ENCODE data around the gene RPIA.
A peak's percentile ranks its signal among the peaks of the same experiment; 100 is the strongest.
"Not testable (repeated sequence)": the region's sequence is repeated elsewhere in the genome, so short reads cannot be mapped to it uniquely, and the experiment has no call there.

The RPIA gene

GRCh38 chr2:88691339-88692183, at the start of gene RPIA:
Gene RPIA, plus strand, starts transcription at chr2:88691673. Its CDS starts 26 bp downstream, at chr2:88691699.
- peak; percentile 97 for DNase-seq (ENCODE audit: low read depth)

- no peak for DNase-seq (ENCODE audit: low read depth)
Measured at GRCh38 chr2:88642278-88642677, 49.2 kb upstream of the RPIA start.

DNA sequence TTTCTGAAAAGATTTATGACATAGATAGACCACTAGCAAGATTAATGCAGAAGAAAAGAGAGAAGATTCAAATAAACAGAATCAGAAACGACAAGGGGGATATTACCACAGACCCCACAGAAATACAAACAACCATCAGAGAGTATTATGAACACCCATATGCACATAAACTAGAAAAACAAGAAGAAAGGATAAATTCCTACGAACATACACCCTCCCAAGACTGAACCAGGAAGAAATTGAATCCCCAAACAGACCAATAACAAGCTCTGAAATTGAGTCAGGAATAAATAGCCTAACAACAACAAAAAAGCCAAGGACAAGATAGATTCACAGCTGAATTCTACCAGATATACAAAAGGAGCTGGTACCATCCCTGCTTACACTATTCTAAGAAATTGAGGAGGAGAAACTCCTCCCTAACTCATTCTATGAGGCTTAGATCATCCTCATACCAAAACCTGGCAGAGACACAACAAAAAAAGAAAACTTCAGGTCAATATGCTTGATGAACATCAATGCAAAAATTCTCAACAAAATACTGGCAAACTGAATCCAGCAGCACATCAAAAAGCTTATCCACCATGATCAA, 46.1 kb upstream of the RPIA start:
- not testable (repeated sequence) for DNase-seq (ENCODE audit: low read depth)

- no peak for DNase-seq (ENCODE audit: low read depth)
Measured at GRCh38 chr2:88651646-88652045, 39.8 kb upstream of the RPIA start.

DNA sequence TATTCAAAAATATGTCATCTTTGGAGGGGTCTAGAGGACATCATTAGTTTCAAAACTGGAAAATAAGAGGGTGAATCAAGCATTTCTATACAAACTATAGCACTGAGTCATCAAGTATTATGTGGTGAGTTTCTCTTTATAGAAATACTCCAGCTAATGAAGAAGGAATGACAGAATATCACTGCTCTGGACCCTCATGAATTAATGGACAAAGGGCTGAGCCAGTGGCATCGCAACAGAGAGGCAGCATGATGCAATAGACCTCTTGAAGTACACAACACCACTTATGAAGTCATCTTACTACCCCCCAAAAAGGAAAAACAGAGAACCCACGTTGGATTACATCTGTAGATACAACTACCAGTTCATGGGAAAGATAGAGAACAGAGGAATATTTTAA, 36.8 kb upstream of the RPIA start:
- DNase-seq (ENCODE audit: low read depth): no peak

GRCh38 chr2:88656690-88657089, 34.8 kb upstream of the RPIA start:
- peak; percentile 68 for DNase-seq (ENCODE audit: low read depth)

DNA sequence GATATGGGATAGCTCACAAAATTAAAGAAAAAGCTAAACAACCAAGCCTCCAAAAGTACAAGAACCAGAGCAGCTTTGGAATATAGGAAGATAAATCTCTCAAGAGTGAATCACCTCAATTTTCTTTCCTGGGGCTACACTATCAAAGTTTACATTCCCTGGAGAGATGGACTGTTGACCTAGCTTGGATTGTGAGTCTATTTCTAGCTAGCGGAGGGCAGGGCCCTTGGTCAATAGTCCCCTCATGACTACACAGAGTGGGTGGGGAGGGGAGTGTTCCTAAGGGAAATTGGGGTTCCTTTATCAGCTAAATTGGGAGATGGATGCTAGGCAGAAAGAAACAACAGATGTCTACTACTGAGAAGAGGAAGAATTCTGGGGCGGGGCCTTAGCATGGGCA, 34.3 kb upstream of the RPIA start:
- no peak for DNase-seq (ENCODE audit: low read depth)

DNA sequence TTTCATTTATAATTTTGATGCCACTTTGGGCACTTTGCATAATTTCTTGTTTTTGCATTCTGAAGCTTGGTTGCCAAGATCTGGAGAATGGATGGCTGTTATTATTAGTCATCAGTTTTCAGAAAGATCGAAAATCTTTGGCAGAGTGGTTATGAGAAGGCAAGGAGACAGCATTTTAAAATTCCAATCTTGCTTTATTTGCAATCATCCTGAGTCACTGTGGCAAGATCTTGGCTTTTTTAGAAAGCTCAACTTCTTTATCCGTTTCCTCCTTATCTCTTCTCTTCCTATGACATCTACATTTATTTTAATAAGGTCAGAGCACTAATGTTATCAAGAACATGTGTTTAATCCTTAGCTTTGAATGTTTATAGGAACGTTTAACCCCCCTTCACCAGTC, 33.1 kb upstream of the RPIA start:
- DNase-seq (ENCODE audit: low read depth): peak; percentile 77

- no peak for DNase-seq (ENCODE audit: low read depth)
Measured at GRCh38 chr2:88658881-88659537, 32.5 kb upstream of the RPIA start.

GRCh38 chr2:88659538-88659915, 31.9 kb upstream of the RPIA start:
- peak; percentile 73 for DNase-seq (ENCODE audit: low read depth)

DNA sequence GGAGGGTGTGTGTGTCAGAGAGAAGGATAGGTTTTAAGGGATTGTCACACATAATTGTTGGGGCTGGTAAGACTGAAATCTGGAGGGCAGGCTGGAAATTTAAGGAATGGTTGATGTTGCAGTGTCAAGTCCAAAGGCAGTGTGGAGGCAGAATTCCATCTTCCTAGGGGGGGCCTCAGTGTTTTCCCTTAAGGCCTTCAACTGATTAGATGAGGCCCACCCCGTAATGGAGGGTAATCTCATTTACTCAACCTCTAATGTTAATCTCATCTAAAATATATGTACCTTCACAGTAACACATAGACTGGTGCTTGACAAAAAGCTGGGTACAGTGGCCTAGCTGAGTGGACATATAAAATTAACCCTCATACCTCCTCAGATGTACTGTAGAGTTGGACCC, 30.9 kb upstream of the RPIA start:
- no peak for DNase-seq (ENCODE audit: low read depth)

DNA sequence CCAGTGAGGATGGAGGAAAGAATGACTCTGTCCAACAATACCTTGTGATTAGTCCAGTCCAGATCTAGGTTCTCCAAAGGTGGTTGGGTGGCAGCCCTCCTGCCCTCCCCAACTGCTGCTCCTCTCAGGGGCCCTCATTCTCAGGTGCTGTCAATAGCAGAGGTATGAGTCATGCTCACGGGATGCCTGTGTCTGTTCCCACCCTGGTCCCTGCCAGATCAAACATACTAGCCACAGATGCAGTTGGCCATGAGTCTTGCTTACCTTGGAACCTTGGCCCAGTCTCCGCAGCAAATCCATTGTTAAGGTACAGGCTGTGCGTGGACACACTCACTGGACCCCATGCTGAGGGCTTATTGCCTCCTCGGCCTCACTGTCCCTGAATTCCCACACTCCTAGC, 24.9 kb upstream of the RPIA start:
- no peak for DNase-seq (ENCODE audit: low read depth)

DNA sequence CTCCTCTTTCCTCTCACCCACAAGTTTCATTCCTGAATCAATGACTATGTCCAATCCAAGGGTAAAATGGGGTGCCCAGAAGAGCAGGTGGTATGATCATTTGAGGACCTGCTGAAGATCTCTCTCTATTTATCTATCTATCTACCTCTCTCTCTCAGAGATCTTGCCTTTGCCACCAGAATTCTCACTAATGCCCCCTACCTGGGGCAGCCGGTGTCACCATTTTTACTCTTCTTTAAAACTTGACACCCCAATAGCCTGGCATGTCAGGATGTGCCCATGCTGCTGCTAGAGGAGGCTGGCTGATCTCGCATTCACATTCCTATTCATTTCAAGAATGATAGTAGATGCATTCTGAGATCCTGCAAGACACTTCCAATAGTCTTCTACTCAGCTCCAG, 24.3 kb upstream of the RPIA start:
- no peak for DNase-seq (ENCODE audit: low read depth)

GRCh38 chr2:88668862-88669261, 22.6 kb upstream of the RPIA start:
- no peak for DNase-seq (ENCODE audit: low read depth)

- no peak for DNase-seq (ENCODE audit: low read depth)
Measured at GRCh38 chr2:88669482-88670214, 21.8 kb upstream of the RPIA start.

DNA sequence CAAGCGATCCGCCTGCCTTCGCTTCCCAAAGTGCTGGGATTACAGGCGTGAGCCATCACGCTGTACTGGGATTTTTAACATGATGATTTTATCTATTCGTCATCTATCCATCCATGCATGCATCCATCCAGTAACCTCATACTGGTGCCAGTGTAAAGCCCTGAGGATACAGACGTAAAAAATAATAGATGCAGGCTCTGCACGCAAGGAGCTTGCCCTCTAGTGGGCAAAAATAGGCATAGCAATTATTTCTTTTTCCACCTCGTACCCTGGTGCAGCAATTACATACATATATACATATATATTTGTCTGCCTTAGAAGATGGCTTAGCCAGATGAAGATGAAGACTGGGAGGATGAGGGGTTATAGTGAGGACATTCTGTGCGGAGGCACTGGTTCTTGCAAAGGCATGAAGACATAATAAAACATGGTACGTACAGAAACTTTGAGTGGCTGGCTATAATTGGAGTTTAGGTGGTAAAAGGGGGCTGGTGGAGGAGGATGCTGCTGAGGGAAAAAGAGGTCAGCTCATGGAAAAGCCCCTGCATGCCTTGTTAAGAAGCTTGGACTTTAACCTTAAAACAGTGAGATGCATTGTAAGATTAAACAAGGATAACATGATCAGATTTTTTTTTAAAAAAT, 19.6 kb upstream of the RPIA start:
- no peak for DNase-seq (ENCODE audit: low read depth)

DNA sequence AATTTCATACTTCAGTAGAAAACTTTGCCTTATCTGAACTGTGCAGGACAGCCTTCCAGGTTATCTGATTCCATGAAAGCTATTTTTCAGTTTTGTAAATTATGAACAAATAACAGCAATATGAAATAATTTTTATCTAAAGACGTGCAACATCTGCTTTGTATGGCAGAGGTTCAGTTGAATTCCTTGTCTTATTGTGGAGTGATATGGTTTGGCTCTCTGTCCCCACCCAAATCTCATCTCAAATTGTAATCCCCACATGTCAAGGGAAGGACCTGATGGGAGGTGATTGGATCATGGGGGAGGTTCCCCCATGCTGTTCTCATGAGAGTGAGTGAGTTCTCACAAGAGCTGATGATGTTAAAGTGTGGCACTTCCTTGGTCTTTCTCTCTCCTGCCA, 18.1 kb upstream of the RPIA start:
- no peak for DNase-seq (ENCODE audit: low read depth)

- DNase-seq (ENCODE audit: low read depth): no peak
Measured at GRCh38 chr2:88680266-88680902, 11.1 kb upstream of the RPIA start.

DNA sequence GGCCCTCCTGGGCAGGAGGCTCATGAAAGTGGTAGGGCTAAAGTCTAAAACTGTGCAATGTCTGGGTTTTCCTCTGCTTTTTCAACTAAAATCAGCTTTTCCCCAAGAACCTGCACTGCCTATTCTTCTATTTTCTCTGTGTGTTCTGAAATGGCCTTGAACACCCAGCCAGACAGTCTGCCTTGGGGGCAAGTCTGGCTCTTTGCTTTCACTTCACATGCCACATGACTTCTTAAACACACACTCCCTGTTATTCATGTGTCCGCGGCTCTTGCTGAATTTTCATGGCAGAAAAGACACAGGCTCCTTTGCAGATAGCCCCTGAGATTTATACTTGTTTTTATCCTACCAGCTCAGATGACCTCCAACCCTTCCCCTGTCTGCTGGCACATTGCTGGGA, 10.6 kb upstream of the RPIA start:
- DNase-seq (ENCODE audit: low read depth): no peak

DNA sequence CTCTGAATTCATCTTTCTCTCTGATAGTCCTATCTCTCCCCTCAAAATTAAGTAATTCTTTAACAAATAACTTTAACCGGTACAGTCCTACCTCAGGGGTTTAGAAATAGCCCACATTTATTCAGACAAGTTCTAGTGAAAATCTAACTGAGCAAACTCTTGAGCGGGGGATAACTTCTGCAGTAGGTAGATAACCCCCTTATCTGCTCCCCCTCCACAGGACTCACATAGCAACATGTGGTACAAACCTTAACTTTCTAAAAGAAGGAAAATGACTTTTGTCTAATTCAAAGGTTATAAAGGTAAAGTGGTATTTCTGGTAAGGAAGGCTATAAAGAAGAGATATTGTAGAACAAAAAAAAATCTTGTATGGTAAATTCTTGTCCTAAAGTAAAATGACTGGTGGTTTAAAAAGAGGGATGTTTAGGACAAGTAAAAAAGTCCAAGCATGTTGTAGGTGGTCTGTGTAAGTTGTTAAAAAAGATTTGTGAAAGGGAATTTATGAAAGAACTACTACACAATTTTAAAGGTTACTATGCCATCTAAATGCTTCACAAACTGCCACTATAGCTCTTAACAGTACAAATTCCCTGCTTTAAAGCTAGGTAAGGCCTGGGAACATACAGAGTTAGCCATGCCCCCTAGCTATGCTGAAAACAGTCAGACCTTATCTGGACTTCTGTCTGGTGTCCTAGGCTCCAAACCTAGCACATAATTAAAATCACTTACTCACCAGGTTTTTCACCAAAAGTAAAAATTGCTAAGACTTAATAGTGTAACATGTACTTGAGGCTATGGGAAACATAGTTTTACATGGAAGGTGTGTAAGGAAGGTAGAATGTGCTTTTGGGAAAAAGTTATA, 8.1 kb upstream of the RPIA start:
- DNase-seq (ENCODE audit: low read depth): no peak

- no peak for DNase-seq (ENCODE audit: low read depth)
Measured at GRCh38 chr2:88684519-88684918, 7.0 kb upstream of the RPIA start.
